Keratinocyte (primary cell): ENCODE data around the gene RBBP6. TPM values are rescaled to one million over a fixed set of nuclear protein-coding genes. Genes with fewer than 3 reads are reported as not detected.

ENCODE experiments used
- DNase-seq: peaks from one replicate; pipeline ENCODE4 v3.0.0-alpha.2; 2011; ENCODE audit warnings: low read depth, missing footprints, low spot score
- FAIRE-seq: peaks from 2 replicates; lab custom pipeline; 2011; peaks lifted over from hg19 to GRCh38; lab: Jason Lieb, UNC
- H2AFZ ChIP-seq: 2 replicates; pipeline ENCODE4 v1.6.0; 2012; ENCODE audit warnings: low read length, control low read depth, inconsistent platforms; ENCODE audit not compliant: control insufficient read depth
- H3K27ac ChIP-seq: 2 replicates; pipeline ENCODE4 v1.5.1; 2011; ENCODE audit warnings: low read length; ENCODE audit not compliant: control insufficient read depth, insufficient read depth
- H3K27me3 ChIP-seq: 3 replicates; pipeline ENCODE4 v1.6.0; 2011; ENCODE audit warnings: low read length; ENCODE audit not compliant: control insufficient read depth, insufficient read depth; ENCODE audit errors: extremely low read depth
- H3K36me3 ChIP-seq, 2 experiments: 2 replicates in 1 of 2; 3 replicates in 1 of 2; pipeline ENCODE4 v1.5.1; 2011; ENCODE audit warnings: low read length in 2 of 2, mild to moderate bottlenecking in 1 of 2; ENCODE audit not compliant: control insufficient read depth in 2 of 2, insufficient read depth in 2 of 2; ENCODE audit errors: extremely low read depth in 1 of 2
- H3K4me1 ChIP-seq: 3 replicates; pipeline ENCODE4 v1.5.1; 2011; ENCODE audit warnings: low read length; ENCODE audit not compliant: control insufficient read depth, insufficient read depth; ENCODE audit errors: extremely low read depth
- H3K4me2 ChIP-seq: 3 replicates; pipeline ENCODE4 v1.6.0; 2011; ENCODE audit warnings: low read depth, low read length; ENCODE audit not compliant: control insufficient read depth, insufficient read depth; ENCODE audit errors: extremely low read depth
- H3K4me3 ChIP-seq, 3 experiments: fragments of 200-600 bp in 1 of 3; sonication (generic) in 1 of 3; 2 replicates in 2 of 3; 3 replicates in 1 of 3; pipeline ENCODE4 v1.5.1; 2011 to 2016; ENCODE audit warnings: low read length in 3 of 3, mild to moderate bottlenecking in 3 of 3, control low read depth in 2 of 3, inconsistent platforms in 1 of 3, low read depth in 1 of 3, mixed read lengths in 1 of 3, mixed run types in 1 of 3, moderate library complexity in 1 of 3; ENCODE audit not compliant: control insufficient read depth in 2 of 3, insufficient read depth in 2 of 3; ENCODE audit errors: extremely low read depth in 1 of 3
- H3K79me2 ChIP-seq: 2 replicates; pipeline ENCODE4 v1.6.0; 2012; ENCODE audit warnings: low read length; ENCODE audit not compliant: control insufficient read depth, insufficient read depth
- H3K9ac ChIP-seq: 3 replicates; pipeline ENCODE4 v1.6.0; 2011; ENCODE audit warnings: low read length; ENCODE audit not compliant: control insufficient read depth, insufficient read depth; ENCODE audit errors: extremely low read depth
- H3K9me1 ChIP-seq: 3 replicates; pipeline ENCODE4 v1.6.0; 2011; ENCODE audit warnings: low read length; ENCODE audit not compliant: control insufficient read depth, insufficient read depth; ENCODE audit errors: extremely low read depth
- H3K9me3 ChIP-seq: 2 replicates; pipeline ENCODE4 v1.5.1; 2012; ENCODE audit warnings: low read depth, low read length; ENCODE audit not compliant: control insufficient read depth
- H4K20me1 ChIP-seq: 3 replicates; pipeline ENCODE4 v1.6.0; 2011; ENCODE audit warnings: low read length; ENCODE audit not compliant: control insufficient read depth, insufficient read depth; ENCODE audit errors: extremely low read depth
- CTCF ChIP-seq, 3 experiments: IDR thresholded peaks in 1 of 3; conservative IDR thresholded peaks in 1 of 3; optimal IDR thresholded peaks in 1 of 3; 2 replicates in 2 of 3; 3 replicates in 1 of 3; pipeline versions ENCODE3 to v1.5.1; 2011; ENCODE audit warnings: low read length in 3 of 3, mild to moderate bottlenecking in 3 of 3, moderate library complexity in 2 of 3, control low read depth in 1 of 3, inconsistent platforms in 1 of 3; ENCODE audit not compliant: insufficient read depth in 2 of 3; ENCODE audit errors: extremely low read depth in 1 of 3
- EZH2 ChIP-seq: IDR thresholded peaks from one replicate; pipeline ENCODE4 v1.6.1; 2012; ENCODE audit warnings: inconsistent platforms, mild to moderate bottlenecking, low read length, moderate library complexity
- dilution Hi-C: fragments of 300-500 bp; cut with MboI; formaldehyde crosslinking; loops from one replicate; pipeline ENCODE4 v1.7.0; 2020; ENCODE audit warnings: low sequenced_read_pairs; ENCODE audit not compliant: extremely low pct_ligation_motif_present
- polyA plus RNA-seq, 5 experiments: library from polyadenylated mRNA; depleted of rRNA in 3 of 5; stranded (reverse) in 3 of 5; stranded (forward) in 1 of 5; unstranded in 1 of 5; fragments of >200 nt; gene quantifications; 1 replicate in 1 of 5; 2 replicates in 3 of 5; 3 replicates in 1 of 5; pipeline versions ENCODE4 v1.2.1 to v1.2.3, GENCODE V29; 2011 to 2012; ENCODE audit warnings: missing spikeins in 2 of 5, low read depth in 1 of 5, low replicate concordance in 1 of 5

The RBBP6 gene
- polyA plus RNA-seq, 1 donor (not counting 4 experiments of a cell fraction or from before 2014, with no cell fraction given) = 32.1 TPM

GRCh38 chr16:24509536-24509935 lies 29.8 kb upstream of the RBBP6 start:
- no peak overlapping the region for H3K4me3 ChIP-seq
- FAIRE-seq (no peak), DNase-seq (no peak)
- no peaks in the 10 kb centered on the region for H3K36me3 ChIP-seq
- H3K9ac ChIP-seq = no peak overlapping the region
- H3K27ac ChIP-seq = no peak overlapping the region
- no peaks in the 10 kb centered on the region for H3K4me1 ChIP-seq
- TF ChIP-seq CTCF (optimal IDR thresholded peaks at IDR 0.05 in 1 of 3, IDR thresholded peaks at IDR 0.05 in 1 of 3, conservative IDR thresholded peaks at IDR 0.05 in 1 of 3; ENCODE audit: extremely low read depth in 1 of 3, insufficient read depth in 2 of 3, low read length in 3 of 3) (no peak), EZH2 (no peak)
- no peaks in the 10 kb centered on the region for H4K20me1 ChIP-seq
- no peaks in the 10 kb centered on the region for H3K27me3 ChIP-seq
- dilution Hi-C loops = no loop called here
- H3K79me2 ChIP-seq = no peaks in the 10 kb centered on the region
- no peak overlapping the region for H3K4me2 ChIP-seq
- H3K9me3 ChIP-seq = no peaks in the 10 kb centered on the region
- H2AFZ ChIP-seq = no peak overlapping the region
- H3K9me1 ChIP-seq = no peaks in the 10 kb centered on the region

GRCh38 chr16:24511174-24511573 lies 28.2 kb upstream of the RBBP6 start:
- TF ChIP-seq CTCF (optimal IDR thresholded peaks at IDR 0.05 in 1 of 3, IDR thresholded peaks at IDR 0.05 in 1 of 3, conservative IDR thresholded peaks at IDR 0.05 in 1 of 3; ENCODE audit: extremely low read depth in 1 of 3, insufficient read depth in 2 of 3, low read length in 3 of 3) = no peak
- TF ChIP-seq EZH2 = no peak
- no peak overlapping the region for H3K4me3 ChIP-seq
- no peaks in the 10 kb centered on the region for H3K27me3 ChIP-seq
- no peak for DNase-seq
- no peak overlapping the region for H2AFZ ChIP-seq
- FAIRE-seq = no peak
- no peak overlapping the region for H3K4me2 ChIP-seq
- H4K20me1 ChIP-seq = no peaks in the 10 kb centered on the region
- no peaks in the 10 kb centered on the region for H3K9me3 ChIP-seq
- dilution Hi-C loops = no loop called here
- H3K4me1 ChIP-seq = no peaks in the 10 kb centered on the region
- no peaks in the 10 kb centered on the region for H3K79me2 ChIP-seq
- no peak overlapping the region for H3K9ac ChIP-seq
- H3K9me1 ChIP-seq = no peaks in the 10 kb centered on the region
- H3K36me3 ChIP-seq = no peaks in the 10 kb centered on the region
- H3K27ac ChIP-seq = no peak overlapping the region
